ENCODE measurements around the gene TRPM1. TPM values are rescaled to one million over a fixed set of nuclear protein-coding genes. Genes with fewer than 3 reads are reported as not detected.
"Not testable (repeated sequence)": the region's sequence is repeated elsewhere in the genome, so short reads cannot be mapped to it uniquely, and the experiment has no call there.

The TRPM1 gene
- total RNA-seq, 4 donors from 2014 or later: 0.19 to 1.8 TPM; not detected in 2

DNA sequence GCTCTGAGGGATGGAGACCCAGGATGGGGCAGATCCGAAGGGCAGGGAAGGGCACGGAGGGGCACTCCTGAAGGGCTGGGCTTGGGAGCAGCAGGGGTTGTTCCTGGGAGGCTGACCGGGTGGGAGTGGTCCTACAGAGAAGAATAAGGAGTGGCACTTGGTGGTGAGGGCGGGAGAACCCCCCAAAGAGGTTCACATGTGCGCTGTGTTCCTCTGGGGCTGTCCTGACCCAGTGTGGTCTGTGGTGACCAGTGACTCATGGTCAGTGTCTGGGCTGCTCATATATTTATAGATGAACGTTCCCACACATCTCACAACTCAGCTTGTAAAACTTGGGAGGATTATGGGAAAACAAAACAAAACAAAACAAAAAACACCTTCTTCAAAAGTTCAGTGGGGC, 10.0 kb downstream of the TRPM1 start:
- ATAC-seq (ENCODE audit: low FRiP score): no peak

DNA sequence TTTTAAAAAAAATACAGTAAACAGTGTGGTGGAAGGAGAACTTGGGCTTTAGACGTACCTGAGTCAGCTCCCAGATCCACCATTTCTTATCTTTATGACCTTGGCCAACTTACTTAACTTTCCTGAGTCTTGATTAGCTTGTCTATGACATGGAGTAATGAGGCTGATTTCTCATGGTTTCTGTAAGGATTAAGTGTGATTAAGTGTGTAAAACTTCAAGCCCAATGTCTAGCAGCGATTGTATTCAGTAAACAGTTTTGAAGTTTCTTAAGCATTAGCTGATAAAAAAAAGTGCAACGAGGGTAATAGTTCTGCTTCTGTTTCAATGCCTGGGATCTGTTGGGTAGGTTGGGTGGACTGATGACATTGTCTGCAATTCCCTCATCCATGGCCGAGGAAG, 10.8 kb downstream of the TRPM1 start:
- ATAC-seq (ENCODE audit: low FRiP score): no peak
- TF ChIP-seq, protein P1, sequence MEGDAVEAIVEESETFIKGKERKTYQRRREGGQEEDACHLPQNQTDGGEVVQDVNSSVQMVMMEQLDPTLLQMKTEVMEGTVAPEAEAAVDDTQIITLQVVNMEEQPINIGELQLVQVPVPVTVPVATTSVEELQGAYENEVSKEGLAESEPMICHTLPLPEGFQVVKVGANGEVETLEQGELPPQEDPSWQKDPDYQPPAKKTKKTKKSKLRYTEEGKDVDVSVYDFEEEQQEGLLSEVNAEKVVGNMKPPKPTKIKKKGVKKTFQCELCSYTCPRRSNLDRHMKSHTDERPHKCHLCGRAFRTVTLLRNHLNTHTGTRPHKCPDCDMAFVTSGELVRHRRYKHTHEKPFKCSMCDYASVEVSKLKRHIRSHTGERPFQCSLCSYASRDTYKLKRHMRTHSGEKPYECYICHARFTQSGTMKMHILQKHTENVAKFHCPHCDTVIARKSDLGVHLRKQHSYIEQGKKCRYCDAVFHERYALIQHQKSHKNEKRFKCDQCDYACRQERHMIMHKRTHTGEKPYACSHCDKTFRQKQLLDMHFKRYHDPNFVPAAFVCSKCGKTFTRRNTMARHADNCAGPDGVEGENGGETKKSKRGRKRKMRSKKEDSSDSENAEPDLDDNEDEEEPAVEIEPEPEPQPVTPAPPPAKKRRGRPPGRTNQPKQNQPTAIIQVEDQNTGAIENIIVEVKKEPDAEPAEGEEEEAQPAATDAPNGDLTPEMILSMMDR (IDR thresholded peaks at IDR 0.05): no peak

More for the DNA sequence above, 10.0 kb downstream of the TRPM1 start:
- TF ChIP-seq, protein P1 (IDR thresholded peaks at IDR 0.05): no peak
- no peak for DNase-seq (ENCODE audit: low spot score)

DNA sequence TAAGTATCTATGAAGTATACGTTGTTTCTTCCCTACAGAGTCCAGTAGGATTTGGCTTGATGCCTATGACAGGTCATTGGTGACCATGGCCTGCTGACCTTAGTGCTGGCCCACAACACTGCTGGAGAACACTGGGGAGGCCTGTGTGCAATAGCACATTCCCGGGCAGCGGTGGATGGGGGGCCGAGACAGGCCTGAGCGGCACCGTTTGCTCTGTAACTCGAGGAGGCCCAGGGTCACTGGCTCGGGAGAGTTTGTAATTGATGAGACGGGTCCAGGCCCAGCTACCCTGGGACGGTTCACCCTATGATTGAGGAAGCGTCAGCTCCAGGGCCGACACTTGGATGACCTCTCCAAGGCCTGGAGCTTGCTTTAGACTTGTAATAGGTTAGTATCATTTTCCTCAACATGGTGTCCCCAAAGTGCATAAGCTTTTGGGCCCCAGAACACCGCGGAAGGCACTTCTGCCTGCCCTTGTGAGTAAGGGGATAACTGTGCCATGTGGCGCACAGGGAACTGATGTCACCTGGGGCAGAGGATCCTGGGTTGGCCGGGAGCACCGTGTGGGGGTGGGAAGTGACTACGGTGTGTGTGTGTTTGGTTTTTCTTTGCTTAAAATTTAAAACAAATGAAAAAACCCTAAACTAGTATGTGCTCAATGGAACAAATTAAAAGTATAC, 12.0 kb downstream of the TRPM1 start:
- DNase-seq (ENCODE audit: low spot score): no peak
- TF ChIP-seq, protein P1 (IDR thresholded peaks at IDR 0.05): no peak
- no peak for ATAC-seq (ENCODE audit: low FRiP score)

More for the DNA sequence above, 10.8 kb downstream of the TRPM1 start:
- DNase-seq (ENCODE audit: low spot score): no peak

DNA sequence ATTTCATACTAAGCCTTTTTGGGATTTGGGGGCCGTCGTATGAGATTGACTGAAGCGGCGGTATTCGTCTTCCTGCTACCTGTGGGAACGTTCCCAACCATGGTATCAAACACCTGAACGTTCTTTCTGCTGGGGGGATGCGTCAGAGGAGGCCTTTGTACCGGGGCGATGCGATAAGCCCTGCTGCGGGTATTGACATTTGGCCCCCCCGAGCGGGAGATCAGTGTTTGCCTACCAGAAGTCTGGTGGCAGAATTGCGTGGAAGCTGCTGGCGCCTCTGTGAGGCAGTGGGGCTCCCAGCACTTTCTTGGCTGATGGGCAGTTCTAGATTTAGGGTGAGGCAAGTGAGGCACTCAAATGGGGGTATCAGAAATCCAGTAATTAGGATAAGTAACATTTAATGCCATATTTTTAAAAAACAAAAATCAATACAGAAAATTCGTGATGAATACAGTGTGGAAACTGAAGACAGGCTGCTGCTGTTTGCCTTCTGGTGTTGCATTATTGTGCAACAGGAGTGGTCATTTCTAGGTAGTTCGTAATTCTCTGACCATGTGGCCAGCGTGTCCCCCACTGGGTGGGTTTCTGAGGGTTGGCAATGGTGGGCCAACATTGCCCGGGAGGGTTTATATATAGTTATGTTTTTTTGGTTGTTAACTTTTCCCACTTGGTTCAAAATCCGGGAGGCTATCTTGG, 12.7 kb downstream of the TRPM1 start:
- DNase-seq (ENCODE audit: low spot score) (no peak), ATAC-seq (ENCODE audit: low FRiP score) (no peak)
- TF ChIP-seq, protein P1 (IDR thresholded peaks at IDR 0.05): no peak

DNA sequence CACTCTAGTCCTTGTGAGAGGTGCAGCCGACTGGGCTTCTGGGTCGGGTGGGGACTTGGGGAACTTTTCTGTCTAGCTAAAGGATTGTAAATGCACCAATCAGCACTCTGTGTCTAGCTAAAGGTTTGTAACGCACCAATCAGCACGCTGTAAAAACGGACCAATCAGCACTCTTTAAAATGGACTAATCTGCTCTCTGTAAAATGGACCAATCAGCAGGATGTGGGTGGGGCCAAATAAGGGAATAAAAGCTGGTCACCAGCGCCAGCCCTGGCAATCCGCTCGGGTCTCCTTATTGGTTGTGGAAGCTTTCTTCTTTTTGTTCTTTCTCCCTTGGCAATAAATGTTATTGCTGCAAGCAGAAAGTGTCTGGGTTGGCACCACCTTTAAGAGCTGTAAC, 13.5 kb downstream of the TRPM1 start:
- not testable (repeated sequence) for ATAC-seq (ENCODE audit: low FRiP score); DNase-seq (ENCODE audit: low spot score)

DNA sequence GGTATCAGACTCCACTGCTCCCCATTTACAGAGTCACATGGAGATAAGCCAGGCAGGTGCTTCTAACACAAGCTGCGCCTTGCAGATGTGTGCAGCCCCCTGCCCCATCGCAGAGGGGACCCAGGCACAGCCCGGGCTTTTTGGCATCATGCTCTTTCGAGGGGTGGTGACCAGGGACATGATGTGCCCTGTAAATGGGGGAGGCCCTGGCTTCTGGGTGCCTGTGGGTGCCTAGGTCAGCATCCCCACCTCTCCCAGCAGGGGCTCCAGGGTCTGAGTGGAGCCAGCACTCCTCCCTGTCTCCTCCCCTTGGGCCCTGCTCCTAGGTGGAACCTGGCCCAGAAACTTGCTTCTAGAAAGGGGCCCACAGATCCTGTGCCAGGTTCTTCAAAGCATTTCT, 15.2 kb downstream of the TRPM1 start:
- TF ChIP-seq, protein P1 (IDR thresholded peaks at IDR 0.05): no peak
- DNase-seq (ENCODE audit: low spot score) (no peak), ATAC-seq (ENCODE audit: low FRiP score) (no peak)

DNA sequence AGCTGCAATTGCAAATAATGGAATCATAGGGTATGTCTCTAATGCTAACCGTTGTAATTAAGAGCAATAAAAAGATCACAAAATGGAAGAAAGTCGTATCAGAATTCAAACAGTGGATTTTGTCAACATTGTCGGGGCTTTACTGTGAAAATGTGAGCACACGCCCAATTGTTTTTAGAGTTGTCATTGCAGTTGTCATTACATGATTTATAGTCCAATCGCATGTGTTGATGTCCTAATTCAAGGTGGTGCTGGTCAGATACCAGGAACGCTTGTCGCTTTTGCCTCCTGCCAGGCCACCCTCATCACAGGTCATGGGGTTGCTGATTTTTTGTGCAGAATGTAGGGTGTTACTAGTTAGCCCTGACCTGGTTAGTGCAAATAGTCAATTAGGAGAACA, 16.2 kb downstream of the TRPM1 start:
- DNase-seq (ENCODE audit: low spot score) (no peak), ATAC-seq (ENCODE audit: low FRiP score) (no peak)
- TF ChIP-seq, protein P1 (IDR thresholded peaks at IDR 0.05): no peak
